Ascending aorta (tissue), 2 donors: ENCODE data around the gene SLC15A4. TPM values are rescaled to one million over a fixed set of nuclear protein-coding genes. Genes with fewer than 3 reads are reported as not detected.

ENCODE experiments used
- DNase-seq, 2 donors: peaks; one replicate each; pipeline ENCODE4 v3.0.0-alpha.2; 2019; ENCODE audit warnings: low spot score in 2 of 2
- H3K27ac ChIP-seq, 2 donors: fragments of 200-600 bp; sonication (generic); one replicate each; pipeline ENCODE4 v1.5.1; 2016 to 2017; ENCODE audit warnings: mild to moderate bottlenecking in 1 of 2
- H3K27me3 ChIP-seq: fragments of 200-600 bp; sonication (generic); one replicate; pipeline ENCODE4 v1.5.1; 2017
- H3K36me3 ChIP-seq, 2 donors: fragments of 200-600 bp; sonication (generic); one replicate each; pipeline ENCODE4 v1.5.1; 2016
- H3K4me1 ChIP-seq, 2 donors: fragments of 200-600 bp; sonication (generic); one replicate each; pipeline ENCODE4 v1.5.1; 2016 to 2017; ENCODE audit warnings: mild to moderate bottlenecking in 1 of 2
- H3K4me3 ChIP-seq, 2 donors: fragments of 200-600 bp; sonication (generic); one replicate each; pipeline ENCODE4 v1.5.1; 2016 to 2017; ENCODE audit warnings: mild to moderate bottlenecking in 1 of 2
- H3K9me3 ChIP-seq, 2 donors: fragments of 200-600 bp; sonication (generic); one replicate each; pipeline ENCODE4 v1.5.1; 2016
- CTCF ChIP-seq, 3 experiments: fragments of 200-600 bp in 2 of 3; fragments of 450-650 bp in 1 of 3; sonication (generic) in 2 of 3; IDR thresholded peaks; one replicate each; pipeline ENCODE4 v1.5.1; 2016 to 2019; ENCODE audit warnings: antibody characterized with exemption in 3 of 3, mild to moderate bottlenecking in 1 of 3, moderate library complexity in 1 of 3
- intact Hi-C: fragments of 100-400 bp; cut with DNase I; formaldehyde crosslinking; loops from one replicate; pipeline ENCODE4 v1.15.1; 2023
- total RNA-seq: library from RNA; depleted of rRNA; stranded (reverse); fragments of >200 nt; gene quantifications from one replicate; pipeline ENCODE4 v1.1.0, GENCODE V29; 2016

Gene SLC15A4
- total RNA-seq, 1 donor from 2014 or later = 39.3 TPM

GRCh38 chr12:128825835-128826234, 2.1 kb upstream of the SLC15A4 start:
- Histone ChIP-seq H3K4me1 (peaks cover 0 to 23% of the 10 kb centered on the region in 2 donors), H3K36me3 (peaks cover 0 to 6% of the 10 kb centered on the region in 2 donors), H3K9me3 (no peaks in the 10 kb centered on the region), H3K27ac (no peak overlapping the region), H3K4me3 (no peak overlapping the region), H3K27me3 (no peaks in the 10 kb centered on the region)
- no peak for DNase-seq
- intact Hi-C loops = loop anchor here (2.0 kb wide), 2 partner anchors 29 to 95 kb away; no protein-coding TSS in a partner anchor
- TF ChIP-seq CTCF (IDR thresholded peaks at IDR 0.05) = no peak

- no peak for DNase-seq
- TF ChIP-seq CTCF (IDR thresholded peaks at IDR 0.05) = no peak
- no peaks in the 10 kb centered on the region for H3K9me3 ChIP-seq
- no peaks in the 10 kb centered on the region for H3K27me3 ChIP-seq
- peaks cover 0 to 6% of the 10 kb centered on the region in 2 donors for H3K36me3 ChIP-seq
- intact Hi-C loops = loop anchor here (5.0 kb wide), 1 partner anchor 41 kb away; no protein-coding TSS in a partner anchor
- peak overlapping the region; percentile 89 to 90 for H3K27ac ChIP-seq
- peak overlapping the region; percentile 96 for H3K4me3 ChIP-seq
- peaks cover 0 to 32% of the 10 kb centered on the region in 2 donors for H3K4me1 ChIP-seq
These were observed 392 bp downstream of the SLC15A4 start for GRCh38 chr12:128823216-128823915.

GRCh38 chr12:128820723-128821432, 2.9 kb downstream of the SLC15A4 start:
- H3K4me3 ChIP-seq = peak overlapping the region in 1 of 2 donors; percentile 96
- peak overlapping the region; percentile 90 to 92 for H3K27ac ChIP-seq
- DNase-seq = no peak
- peaks cover 0 to 6% of the 10 kb centered on the region in 2 donors for H3K36me3 ChIP-seq
- TF ChIP-seq CTCF (IDR thresholded peaks at IDR 0.05) = no peak
- H3K4me1 ChIP-seq = peaks cover 0 to 51% of the 10 kb centered on the region in 2 donors
- no peaks in the 10 kb centered on the region for H3K27me3 ChIP-seq
- H3K9me3 ChIP-seq = no peaks in the 10 kb centered on the region
- intact Hi-C loops = loop anchor here (5.0 kb wide), 1 partner anchor 39 kb away; no protein-coding TSS in a partner anchor

GRCh38 chr12:128820253-128820652, 3.5 kb downstream of the SLC15A4 start:
- peaks cover 0 to 6% of the 10 kb centered on the region in 2 donors for H3K36me3 ChIP-seq
- H3K9me3 ChIP-seq = no peaks in the 10 kb centered on the region
- intact Hi-C loops = loop anchor here (5.0 kb wide), 1 partner anchor 38 kb away; no protein-coding TSS in a partner anchor
- TF ChIP-seq CTCF (IDR thresholded peaks at IDR 0.05) = no peak
- H3K4me1 ChIP-seq = peaks cover 0 to 58% of the 10 kb centered on the region in 2 donors
- no peak for DNase-seq
- no peaks in the 10 kb centered on the region for H3K27me3 ChIP-seq
- H3K27ac ChIP-seq = peak overlapping the region; percentile 90 to 92
- H3K4me3 ChIP-seq = no peak overlapping the region

- intact Hi-C loops = loop anchor here (5.0 kb wide), 1 partner anchor 37 kb away; no protein-coding TSS in a partner anchor
- TF ChIP-seq CTCF (IDR thresholded peaks at IDR 0.05) = no peak
- Histone ChIP-seq H3K4me3 (no peak overlapping the region), H3K36me3 (peaks cover 2 to 10% of the 10 kb centered on the region in 2 donors), H3K9me3 (no peaks in the 10 kb centered on the region), H3K27me3 (no peaks in the 10 kb centered on the region), H3K4me1 (peaks cover 0 to 53% of the 10 kb centered on the region in 2 donors), H3K27ac (peak overlapping the region; percentile 90 to 92)
- no peak for DNase-seq
These were observed 4.2 kb downstream of the SLC15A4 start for GRCh38 chr12:128819293-128820144.
